NB4 (cell line): ENCODE results near the gene HYAL3.

Experiments
- POLR2A ChIP-seq: IDR thresholded peaks from 2 replicates; pipeline ENCODE4 v1.6.1; 2011; ENCODE audit warnings: mild to moderate bottlenecking; ENCODE audit not compliant: insufficient read length; ENCODE audit errors: extremely low read depth
- TF ChIP-seq, protein P1 (sequence below): IDR thresholded peaks from one replicate; pipeline ENCODE4 v1.5.1; 2012; ENCODE audit warnings: low read depth, low read length
- TF ChIP-seq, protein P2 (sequence below): IDR thresholded peaks from 2 replicates; pipeline ENCODE4 v1.6.1; 2011; ENCODE audit warnings: low read depth, low read length

DNA sequence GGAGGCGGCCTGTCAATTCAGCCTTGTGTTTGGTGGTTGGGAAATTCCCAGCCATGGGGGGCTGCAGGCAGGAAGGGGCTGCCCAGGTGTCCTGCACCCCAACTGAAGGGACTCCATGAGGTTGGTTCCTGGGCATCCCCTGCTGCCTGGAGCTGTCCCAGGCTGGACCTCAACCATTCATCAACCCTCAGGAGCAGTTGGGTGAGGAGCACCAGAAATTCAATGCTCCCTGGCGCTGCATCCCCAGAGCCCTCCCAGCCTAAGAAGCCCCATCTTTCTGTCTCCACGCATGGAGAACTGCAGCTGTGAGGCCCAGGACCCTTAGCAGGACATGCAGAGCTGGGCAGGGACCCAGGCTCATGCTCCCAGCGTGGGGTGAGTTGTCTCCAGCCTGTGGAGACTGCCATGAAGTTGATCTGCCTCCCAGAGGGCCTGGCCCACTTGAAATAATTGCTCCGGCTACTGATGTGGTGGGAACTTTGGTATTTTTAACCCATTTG is 38.2 kb downstream of the HYAL3 start:
- TF ChIP-seq POLR2A = no peak
- TF ChIP-seq, protein P1, sequence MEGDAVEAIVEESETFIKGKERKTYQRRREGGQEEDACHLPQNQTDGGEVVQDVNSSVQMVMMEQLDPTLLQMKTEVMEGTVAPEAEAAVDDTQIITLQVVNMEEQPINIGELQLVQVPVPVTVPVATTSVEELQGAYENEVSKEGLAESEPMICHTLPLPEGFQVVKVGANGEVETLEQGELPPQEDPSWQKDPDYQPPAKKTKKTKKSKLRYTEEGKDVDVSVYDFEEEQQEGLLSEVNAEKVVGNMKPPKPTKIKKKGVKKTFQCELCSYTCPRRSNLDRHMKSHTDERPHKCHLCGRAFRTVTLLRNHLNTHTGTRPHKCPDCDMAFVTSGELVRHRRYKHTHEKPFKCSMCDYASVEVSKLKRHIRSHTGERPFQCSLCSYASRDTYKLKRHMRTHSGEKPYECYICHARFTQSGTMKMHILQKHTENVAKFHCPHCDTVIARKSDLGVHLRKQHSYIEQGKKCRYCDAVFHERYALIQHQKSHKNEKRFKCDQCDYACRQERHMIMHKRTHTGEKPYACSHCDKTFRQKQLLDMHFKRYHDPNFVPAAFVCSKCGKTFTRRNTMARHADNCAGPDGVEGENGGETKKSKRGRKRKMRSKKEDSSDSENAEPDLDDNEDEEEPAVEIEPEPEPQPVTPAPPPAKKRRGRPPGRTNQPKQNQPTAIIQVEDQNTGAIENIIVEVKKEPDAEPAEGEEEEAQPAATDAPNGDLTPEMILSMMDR = no peak
- TF ChIP-seq, protein P2, sequence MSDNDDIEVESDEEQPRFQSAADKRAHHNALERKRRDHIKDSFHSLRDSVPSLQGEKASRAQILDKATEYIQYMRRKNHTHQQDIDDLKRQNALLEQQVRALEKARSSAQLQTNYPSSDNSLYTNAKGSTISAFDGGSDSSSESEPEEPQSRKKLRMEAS = no peak
